Measurements from ENCODE around the gene TTR.

- TF ChIP-seq ZNF704 (CRISPR knock-in tag; IDR thresholded peaks at IDR 0.05; ENCODE audit: borderline replicate concordance) (no peak), EP300 (IDR thresholded peaks at IDR 0.05; ENCODE audit: low read depth in 2 of 2, low read length in 2 of 2) (no peak), EP300 (CRISPR knock-in tag; IDR thresholded peaks at IDR 0.05; ENCODE audit: borderline replicate concordance) (no peak), MLX (CRISPR knock-in tag; IDR thresholded peaks at IDR 0.05) (no peak), ATF3 (CRISPR knock-in tag; IDR thresholded peaks at IDR 0.05) (no peak), TFE3 (CRISPR knock-in tag; IDR thresholded peaks at IDR 0.05) (no peak), TAF1 (CRISPR knock-in tag; IDR thresholded peaks at IDR 0.05) (no peak), CTCF (CRISPR knock-in tag; IDR thresholded peaks at IDR 0.05) (no peak), JUNB (CRISPR knock-in tag; IDR thresholded peaks at IDR 0.05; ENCODE audit: borderline replicate concordance) (no peak), TBP (CRISPR knock-in tag; IDR thresholded peaks at IDR 0.05) (no peak), CEBPB (IDR thresholded peaks at IDR 0.05; ENCODE audit: borderline replicate concordance, low read depth, low read length) (no peak), ZNF781 (CRISPR knock-in tag; IDR thresholded peaks at IDR 0.05; ENCODE audit: borderline replicate concordance, not compliant biosample characterization) (no peak)
Measured at GRCh38 chr18:31598021-31598805, 6.5 kb downstream of the TTR start.

Data from HepG2 (cell line).